Skeletal muscle tissue (tissue), 4 donors: ENCODE results near the gene STK11. TPM values are rescaled to one million over a fixed set of nuclear protein-coding genes. Genes with fewer than 3 reads are reported as not detected.
"Not testable (repeated sequence)": the region's sequence is repeated elsewhere in the genome, so short reads cannot be mapped to it uniquely, and the experiment has no call there.

ENCODE experiments used
- H3K27ac ChIP-seq: one replicate; pipeline ENCODE4 v1.7.0; 2013; ENCODE audit warnings: mild to moderate bottlenecking, low read depth, low read length, inconsistent platforms
- H3K27me3 ChIP-seq, 3 donors: one replicate each; pipeline ENCODE4 v1.7.0; 2013; ENCODE audit warnings: low read length in 3 of 3; ENCODE audit not compliant: control insufficient read depth in 3 of 3, insufficient read depth in 3 of 3
- H3K36me3 ChIP-seq, 3 donors: one replicate each; pipeline ENCODE4 v1.7.0; 2013; ENCODE audit warnings: low read length in 3 of 3; ENCODE audit not compliant: control insufficient read depth in 3 of 3, insufficient read depth in 3 of 3
- H3K4me1 ChIP-seq, 3 donors: one replicate each; pipeline ENCODE4 v1.7.0; 2013; ENCODE audit warnings: low read length in 3 of 3, mild to moderate bottlenecking in 3 of 3; ENCODE audit not compliant: control insufficient read depth in 3 of 3, insufficient read depth in 3 of 3
- H3K4me3 ChIP-seq, 3 donors: one replicate each; pipeline ENCODE4 v1.7.0; 2013; ENCODE audit warnings: low read length in 3 of 3
- H3K9ac ChIP-seq, 3 donors: one replicate each; pipeline ENCODE4 v1.7.0; 2013; ENCODE audit warnings: low read length in 3 of 3, mild to moderate bottlenecking in 3 of 3, moderate library complexity in 2 of 3, low read depth in 1 of 3
- H3K9me3 ChIP-seq, 3 donors: one replicate each; pipeline ENCODE4 v1.7.0; 2013; ENCODE audit warnings: low read length in 3 of 3; ENCODE audit not compliant: control insufficient read depth in 3 of 3
- total RNA-seq: library from RNA; depleted of rRNA; stranded (reverse); fragments of >200 nt; gene quantifications from one replicate; pipeline ENCODE4 v1.2.3, GENCODE V29; 2014
- donor health status: Osteomylitis.

STK11 gene
- total RNA-seq, 1 donor from 2014 or later, result 51.7 TPM

- H3K9ac ChIP-seq, result no peak overlapping the region
- H3K36me3 ChIP-seq, result no peaks in the 10 kb centered on the region
- peaks cover 2 to 26% (median 11%) of the 10 kb centered on the region in 3 donors for H3K4me1 ChIP-seq
- H3K4me3 ChIP-seq, result no peak overlapping the region
- no peak overlapping the region for H3K27ac ChIP-seq
- no peaks in the 10 kb centered on the region for H3K9me3 ChIP-seq
- H3K27me3 ChIP-seq, result peaks cover 0 to 16% (median 5%) of the 10 kb centered on the region in 3 donors
Measured at GRCh38 chr19:1177322-1178114, 28.1 kb upstream of the STK11 start.

GRCh38 chr19:1181606-1182005, 24.0 kb upstream of the STK11 start:
- H3K4me3 ChIP-seq, result no peak overlapping the region
- peaks cover 2 to 19% (median 11%) of the 10 kb centered on the region in 3 donors for H3K4me1 ChIP-seq
- H3K9me3 ChIP-seq, result no peaks in the 10 kb centered on the region
- no peak overlapping the region for H3K9ac ChIP-seq
- H3K27me3 ChIP-seq, result peaks cover 0 to 11% (median 5%) of the 10 kb centered on the region in 3 donors
- H3K27ac ChIP-seq, result no peak overlapping the region
- no peaks in the 10 kb centered on the region for H3K36me3 ChIP-seq

- H3K27me3 ChIP-seq, result peaks cover 0 to 11% (median 5%) of the 10 kb centered on the region in 3 donors
- H3K27ac ChIP-seq, result no peak overlapping the region
- no peak overlapping the region for H3K4me3 ChIP-seq
Measured at GRCh38 chr19:1182068-1182467, 23.5 kb upstream of the STK11 start.

GRCh38 chr19:1182727-1183126, 22.9 kb upstream of the STK11 start:
- Histone ChIP-seq H3K4me1 (peaks cover under 1 to 9% (median 8%) of the 10 kb centered on the region in 3 donors), H3K9me3 (no peaks in the 10 kb centered on the region), H3K4me3 (no peak overlapping the region), H3K27ac (no peak overlapping the region), H3K9ac (no peak overlapping the region), H3K36me3 (no peaks in the 10 kb centered on the region), H3K27me3 (peaks cover 0 to 5% (median 1%) of the 10 kb centered on the region in 3 donors)

More at GRCh38 chr19:1182068-1182467, 23.5 kb upstream of the STK11 start:
- H3K9ac ChIP-seq, result no peak overlapping the region
- H3K9me3 ChIP-seq, result no peaks in the 10 kb centered on the region
- peaks cover 2 to 16% (median 11%) of the 10 kb centered on the region in 3 donors for H3K4me1 ChIP-seq
- H3K36me3 ChIP-seq, result no peaks in the 10 kb centered on the region

DNA sequence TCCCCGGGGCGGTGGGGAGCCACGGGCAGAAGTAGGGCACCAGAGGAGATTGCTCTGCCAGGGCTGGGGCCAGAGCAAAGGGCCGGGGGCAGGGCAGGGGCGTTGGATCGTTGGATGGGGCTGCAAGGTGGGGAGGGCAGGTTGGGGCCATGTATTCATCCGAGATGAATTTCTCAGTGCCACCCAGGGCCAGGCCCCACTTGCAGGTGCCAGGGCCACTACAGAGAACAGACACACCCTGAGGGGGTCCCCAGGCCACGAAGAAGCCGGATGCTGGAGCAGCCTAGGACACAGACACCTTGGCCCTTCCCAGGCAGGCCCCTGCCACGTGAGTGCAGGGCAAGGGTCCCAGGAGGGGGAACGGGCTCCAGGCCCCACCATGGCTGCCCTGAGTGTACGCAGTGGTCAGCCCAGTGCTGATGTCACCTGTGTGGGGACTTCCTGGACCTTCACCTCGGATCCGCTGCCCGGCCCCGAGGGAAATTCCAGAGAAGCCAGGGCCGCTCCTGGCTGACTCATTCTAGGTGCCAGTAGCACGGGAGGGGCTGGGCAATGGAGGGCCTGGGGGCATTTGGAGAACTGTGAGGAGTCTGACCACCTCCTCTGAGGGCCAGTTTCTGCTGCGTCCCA, 21.9 kb upstream of the STK11 start:
- Histone ChIP-seq H3K36me3 (no peaks in the 10 kb centered on the region), H3K4me1 (peaks cover 0 to 8% (median 6%) of the 10 kb centered on the region in 3 donors), H3K9ac (no peak overlapping the region), H3K27ac (no peak overlapping the region), H3K27me3 (peaks cover 0 to 3% (median 0%) of the 10 kb centered on the region in 3 donors), H3K9me3 (no peaks in the 10 kb centered on the region), H3K4me3 (no peak overlapping the region)

GRCh38 chr19:1189419-1189818, 16.2 kb upstream of the STK11 start:
- no peak overlapping the region for H3K27ac ChIP-seq
- H3K9ac ChIP-seq, result no peak overlapping the region
- no peaks in the 10 kb centered on the region for H3K9me3 ChIP-seq
- H3K27me3 ChIP-seq, result no peaks in the 10 kb centered on the region
- H3K4me3 ChIP-seq, result no peak overlapping the region
- no peaks in the 10 kb centered on the region for H3K36me3 ChIP-seq
- no peaks in the 10 kb centered on the region for H3K4me1 ChIP-seq

DNA sequence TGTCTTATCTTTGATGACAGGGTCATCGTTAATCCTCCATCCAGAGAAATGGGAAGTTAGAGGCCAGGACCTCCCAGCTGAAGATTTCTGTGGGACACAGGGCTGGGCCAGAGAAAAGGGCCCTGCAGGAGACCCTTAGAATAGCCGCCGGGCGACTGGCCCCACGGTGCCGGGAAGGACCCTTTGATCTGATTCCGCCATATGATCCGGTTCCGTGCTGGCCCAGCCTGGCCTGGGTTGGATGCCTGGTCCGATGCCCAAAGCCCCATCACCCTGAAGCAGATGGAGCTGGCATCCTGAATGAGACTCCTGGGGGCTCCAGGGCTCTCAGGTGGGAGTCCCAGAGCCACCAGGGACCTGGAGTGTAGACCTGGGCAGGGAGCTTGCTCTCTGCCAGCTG, 6.0 kb upstream of the STK11 start:
- Histone ChIP-seq H3K9ac (no peak overlapping the region), H3K27ac (no peak overlapping the region), H3K4me3 (no peak overlapping the region), H3K9me3 (no peaks in the 10 kb centered on the region), H3K4me1 (no peaks in the 10 kb centered on the region), H3K27me3 (no peaks in the 10 kb centered on the region), H3K36me3 (no peaks in the 10 kb centered on the region)

DNA sequence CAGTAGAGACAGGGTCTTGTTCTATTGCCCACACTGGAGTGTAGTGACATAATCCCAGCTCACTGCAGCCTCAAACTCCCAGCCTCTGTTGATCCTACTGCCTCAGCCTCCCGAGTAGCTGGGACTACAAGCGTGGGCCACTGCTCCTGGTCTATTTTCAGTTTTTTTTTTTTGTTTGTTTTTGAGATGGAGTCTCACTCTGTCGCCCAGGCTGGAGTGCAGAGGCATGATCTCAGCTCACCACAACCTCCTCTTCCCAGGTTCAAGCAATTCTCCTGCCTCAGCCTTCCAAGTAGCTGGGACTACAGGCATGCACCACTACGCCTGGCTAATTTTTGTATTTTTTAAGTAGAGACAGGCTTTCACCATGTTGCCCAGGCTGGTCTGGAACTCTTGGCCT, 5.0 kb upstream of the STK11 start:
- H3K27ac ChIP-seq, H3K9me3 ChIP-seq, H3K4me1 ChIP-seq, H3K27me3 ChIP-seq, H3K9ac ChIP-seq, H3K4me3 ChIP-seq, H3K36me3 ChIP-seq: not testable (repeated sequence)

DNA sequence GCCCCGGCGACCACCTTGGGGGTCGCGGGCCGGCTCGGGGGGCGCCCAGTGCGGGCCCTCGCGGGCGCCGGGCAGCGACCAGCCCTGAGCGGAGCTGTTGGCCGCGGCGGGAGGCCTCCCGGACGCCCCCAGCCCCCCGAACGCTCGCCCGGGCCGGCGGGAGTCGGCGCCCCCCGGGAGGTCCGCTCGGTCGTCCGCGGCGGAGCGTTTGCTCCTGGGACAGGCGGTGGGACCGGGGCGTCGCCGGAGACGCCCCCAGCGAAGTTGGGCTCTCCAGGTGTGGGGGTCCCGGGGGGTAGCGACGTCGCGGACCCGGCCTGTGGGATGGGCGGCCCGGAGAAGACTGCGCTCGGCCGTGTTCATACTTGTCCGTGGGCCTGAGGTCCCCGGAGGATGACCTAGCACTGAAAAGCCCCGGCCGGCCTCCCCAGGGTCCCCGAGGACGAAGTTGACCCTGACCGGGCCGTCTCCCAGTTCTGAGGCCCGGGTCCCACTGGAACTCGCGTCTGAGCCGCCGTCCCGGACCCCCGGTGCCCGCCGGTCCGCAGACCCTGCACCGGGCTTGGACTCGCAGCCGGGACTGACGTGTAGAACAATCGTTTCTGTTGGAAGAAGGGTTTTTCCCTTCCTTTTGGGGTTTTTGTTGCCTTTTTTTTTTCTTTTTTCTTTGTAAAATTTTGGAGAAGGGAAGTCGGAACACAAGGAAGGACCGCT, 729 bp downstream of the STK11 start:
- peak overlapping the region; percentile 88 to 98 (median 95) for H3K9ac ChIP-seq
- H3K4me1 ChIP-seq, result peaks cover 33 to 47% (median 39%) of the 10 kb centered on the region in 3 donors
- peak overlapping the region; percentile 79 to 98 (median 89) for H3K4me3 ChIP-seq
- peak overlapping the region; percentile 89 for H3K27ac ChIP-seq
- no peaks in the 10 kb centered on the region for H3K27me3 ChIP-seq
- H3K9me3 ChIP-seq, result no peaks in the 10 kb centered on the region
- H3K36me3 ChIP-seq, result peaks cover 3 to 4% (median 4%) of the 10 kb centered on the region in 3 donors
